Prostate gland (tissue), 2 donors: ENCODE data around the gene PPP2R5C. TPM values are rescaled to one million over a fixed set of nuclear protein-coding genes. Genes with fewer than 3 reads are reported as not detected.

Source experiments
- DNase-seq: peaks from one replicate; pipeline ENCODE4 v3.0.0-alpha.2; 2019; ENCODE audit warnings: low spot score
- H3K27ac ChIP-seq, 2 donors: fragments of 200-600 bp; sonication (generic); 2 replicates each; pipeline ENCODE4 v1.5.1; 2017 to 2019
- H3K27me3 ChIP-seq: fragments of 200-600 bp; sonication (generic); replicated peaks from 2 replicates; pipeline ENCODE4 v1.5.1; 2019; ENCODE audit not compliant: insufficient read depth
- H3K36me3 ChIP-seq, 2 donors: fragments of 200-600 bp; sonication (generic); 1 replicate in 1 of 2; 2 replicates in 1 of 2; pipeline versions ENCODE4 v1.5.1 to v1.8.1; 2017 to 2019
- H3K4me1 ChIP-seq: fragments of 200-600 bp; sonication (generic); replicated peaks from 2 replicates; pipeline ENCODE4 v1.5.1; 2019
- H3K4me3 ChIP-seq, 2 donors: fragments of 200-600 bp; sonication (generic); 2 replicates each; pipeline ENCODE4 v1.5.1; 2017 to 2019
- H3K9me3 ChIP-seq: fragments of 200-600 bp; sonication (generic); 2 replicates; pipeline ENCODE4 v1.5.1; 2017
- POLR2A ChIP-seq: fragments of 450-650 bp; IDR thresholded peaks from one replicate; pipeline ENCODE4 v1.6.1; 2016; ENCODE audit warnings: antibody characterized with exemption, mild to moderate bottlenecking
- POLR2AphosphoS5 ChIP-seq: sonication (generic); formaldehyde crosslinking; IDR thresholded peaks from one replicate; pipeline ENCODE4 v1.6.1; 2017; ENCODE audit warnings: antibody characterized with exemption
- WGBS: methylation state at CpG from one replicate; pipeline ENCODE4 v1.1.5; 2018; 5-methylcytosine and 5-hydroxymethylcytosine counted together
- intact Hi-C: fragments of 100-400 bp; cut with DNase I; formaldehyde crosslinking; loops from one replicate; pipeline ENCODE4 v1.14.2; 2022
- total RNA-seq, 2 donors: library from RNA; depleted of rRNA; stranded (reverse); fragments of >200 nt; gene quantifications; one replicate each; pipeline ENCODE4 v1.1.0, GENCODE V29; 2016
- TF ChIP-seq, protein P1 (sequence below), 4 experiments: fragments of 200-600 bp in 2 of 4; fragments of 450-650 bp in 2 of 4; sonication (generic) in 2 of 4; IDR thresholded peaks; 1 replicate in 3 of 4; 2 replicates in 1 of 4; pipeline ENCODE4 v1.5.1; 2016 to 2019; ENCODE audit warnings: antibody characterized with exemption in 4 of 4, mild to moderate bottlenecking in 2 of 4, moderate library complexity in 2 of 4

PPP2R5C gene
- total RNA-seq, 2 donors from 2014 or later = 67.8 to 96.2 TPM

DNA sequence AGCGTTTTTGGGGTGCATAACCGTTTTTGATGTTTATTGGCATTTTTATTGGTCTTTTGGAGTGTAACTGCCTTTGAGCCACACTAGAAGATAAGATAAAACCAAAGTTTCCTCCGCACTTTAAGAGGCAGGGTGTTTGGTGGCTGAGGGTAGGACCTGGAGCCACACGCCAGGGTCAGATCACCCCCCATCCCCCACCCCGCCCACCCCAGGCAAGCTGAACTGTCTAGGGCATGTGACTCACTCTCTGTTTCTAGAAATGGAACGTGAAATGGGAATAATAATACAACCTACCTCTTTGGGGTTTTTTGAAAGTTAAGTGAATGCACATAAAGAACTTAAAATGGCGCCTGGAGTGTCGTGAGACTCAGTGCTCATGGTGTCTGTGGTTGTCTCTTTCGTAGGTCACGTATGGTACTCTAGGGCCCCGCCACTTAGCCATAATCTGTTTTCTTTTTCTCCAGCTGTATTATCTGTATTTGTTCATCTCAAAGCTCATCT, 56.0 kb downstream of the PPP2R5C start:
- Histone ChIP-seq H3K4me1 (peaks cover 5% of the 10 kb centered on the region), H3K9me3 (no peaks in the 10 kb centered on the region), H3K27ac (no peak overlapping the region), H3K36me3 (no peaks in the 10 kb centered on the region), H3K4me3 (no peak overlapping the region), H3K27me3 (no peaks in the 10 kb centered on the region)
- TF ChIP-seq POLR2AphosphoS5 = no peak
- no peak for TF ChIP-seq POLR2A
- TF ChIP-seq, protein P1, sequence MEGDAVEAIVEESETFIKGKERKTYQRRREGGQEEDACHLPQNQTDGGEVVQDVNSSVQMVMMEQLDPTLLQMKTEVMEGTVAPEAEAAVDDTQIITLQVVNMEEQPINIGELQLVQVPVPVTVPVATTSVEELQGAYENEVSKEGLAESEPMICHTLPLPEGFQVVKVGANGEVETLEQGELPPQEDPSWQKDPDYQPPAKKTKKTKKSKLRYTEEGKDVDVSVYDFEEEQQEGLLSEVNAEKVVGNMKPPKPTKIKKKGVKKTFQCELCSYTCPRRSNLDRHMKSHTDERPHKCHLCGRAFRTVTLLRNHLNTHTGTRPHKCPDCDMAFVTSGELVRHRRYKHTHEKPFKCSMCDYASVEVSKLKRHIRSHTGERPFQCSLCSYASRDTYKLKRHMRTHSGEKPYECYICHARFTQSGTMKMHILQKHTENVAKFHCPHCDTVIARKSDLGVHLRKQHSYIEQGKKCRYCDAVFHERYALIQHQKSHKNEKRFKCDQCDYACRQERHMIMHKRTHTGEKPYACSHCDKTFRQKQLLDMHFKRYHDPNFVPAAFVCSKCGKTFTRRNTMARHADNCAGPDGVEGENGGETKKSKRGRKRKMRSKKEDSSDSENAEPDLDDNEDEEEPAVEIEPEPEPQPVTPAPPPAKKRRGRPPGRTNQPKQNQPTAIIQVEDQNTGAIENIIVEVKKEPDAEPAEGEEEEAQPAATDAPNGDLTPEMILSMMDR (IDR thresholded peaks at IDR 0.05) = no peak
- intact Hi-C loops = no loop called here
- no peak for DNase-seq
- WGBS = 75% methylated on average over 11 of the region's 11 CpGs

DNA sequence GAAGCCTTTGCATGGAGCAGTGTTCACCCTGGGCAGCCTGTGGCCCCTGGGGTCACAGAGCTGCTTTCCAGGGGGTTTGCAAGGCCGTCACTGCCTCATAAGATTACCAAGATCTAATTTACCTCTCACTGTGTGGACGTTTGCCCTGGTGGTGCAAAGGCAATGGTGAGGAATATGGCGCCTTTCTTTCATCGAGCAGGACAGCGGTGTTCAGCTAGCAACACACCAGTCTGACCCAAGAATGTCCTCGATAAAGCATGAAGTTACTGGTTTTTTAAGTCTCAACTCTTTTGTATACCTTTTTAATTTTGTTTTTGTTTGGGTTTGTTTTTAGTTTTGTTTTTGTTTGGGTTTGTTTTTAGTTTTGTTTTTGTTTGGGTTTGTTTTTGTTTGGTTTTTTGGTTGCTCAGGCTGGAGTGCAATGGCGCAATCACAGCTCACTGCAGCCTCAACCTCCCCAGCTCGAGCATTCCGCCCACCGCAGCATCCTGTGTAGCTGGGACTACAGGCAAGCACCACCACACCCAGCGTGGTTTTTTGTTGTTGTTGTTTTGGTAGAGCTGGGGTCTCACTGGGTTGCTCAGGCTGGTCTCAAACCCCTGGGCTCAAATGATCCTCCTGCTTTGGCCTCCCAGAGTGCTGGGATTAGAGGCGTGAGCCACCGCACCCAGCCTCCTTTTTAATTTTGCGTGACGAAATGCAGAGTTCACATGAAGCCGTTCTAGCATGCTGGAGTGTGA, 57.9 kb downstream of the PPP2R5C start:
- Histone ChIP-seq H3K27ac (peak overlapping the region in 1 of 2 donors; percentile 10), H3K4me1 (peaks cover 4% of the 10 kb centered on the region), H3K4me3 (no peak overlapping the region), H3K36me3 (no peaks in the 10 kb centered on the region), H3K27me3 (no peaks in the 10 kb centered on the region), H3K9me3 (no peaks in the 10 kb centered on the region)
- TF ChIP-seq, protein P1 (IDR thresholded peaks at IDR 0.05) = no peak
- TF ChIP-seq POLR2AphosphoS5 (no peak), POLR2A (no peak)
- no peak for DNase-seq
- intact Hi-C loops = no loop called here
- 88% methylated on average over 16 of the region's 16 CpGs for WGBS

DNA sequence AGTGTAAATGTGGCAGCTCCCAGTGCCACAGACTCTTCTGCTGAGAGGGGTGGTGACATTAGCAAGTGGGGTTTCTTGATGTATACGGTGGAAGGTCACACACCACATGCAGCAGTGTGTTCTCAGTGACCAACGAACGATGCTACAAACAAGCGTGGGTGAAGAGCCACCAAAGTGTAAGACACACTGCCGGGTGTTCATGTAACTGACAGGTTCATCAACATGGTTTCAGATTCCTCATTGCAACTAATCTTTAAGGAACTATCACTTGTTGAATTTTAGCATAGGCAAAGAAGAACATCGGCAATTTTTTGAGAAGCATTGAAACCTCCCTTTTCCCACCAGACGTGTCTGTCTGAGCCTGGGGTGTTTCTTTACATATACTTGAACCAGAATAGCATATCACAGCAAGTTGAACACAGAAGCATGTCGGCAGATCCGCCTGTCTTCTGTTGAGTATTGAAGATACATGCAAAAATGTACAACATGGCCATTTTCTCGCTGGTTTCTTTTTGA, 58.8 kb downstream of the PPP2R5C start:
- Histone ChIP-seq H3K36me3 (no peaks in the 10 kb centered on the region), H3K27me3 (no peaks in the 10 kb centered on the region), H3K27ac (no peak overlapping the region), H3K4me3 (no peak overlapping the region), H3K9me3 (no peaks in the 10 kb centered on the region), H3K4me1 (peaks cover 4% of the 10 kb centered on the region)
- WGBS = 80% methylated on average over 10 of the region's 10 CpGs
- no peak for DNase-seq
- intact Hi-C loops = loop anchor here (10.0 kb wide), 1 partner anchor 124 kb away; no protein-coding TSS in a partner anchor
- TF ChIP-seq POLR2A (no peak), POLR2AphosphoS5 (no peak)
- TF ChIP-seq, protein P1 (IDR thresholded peaks at IDR 0.05) = no peak

DNA sequence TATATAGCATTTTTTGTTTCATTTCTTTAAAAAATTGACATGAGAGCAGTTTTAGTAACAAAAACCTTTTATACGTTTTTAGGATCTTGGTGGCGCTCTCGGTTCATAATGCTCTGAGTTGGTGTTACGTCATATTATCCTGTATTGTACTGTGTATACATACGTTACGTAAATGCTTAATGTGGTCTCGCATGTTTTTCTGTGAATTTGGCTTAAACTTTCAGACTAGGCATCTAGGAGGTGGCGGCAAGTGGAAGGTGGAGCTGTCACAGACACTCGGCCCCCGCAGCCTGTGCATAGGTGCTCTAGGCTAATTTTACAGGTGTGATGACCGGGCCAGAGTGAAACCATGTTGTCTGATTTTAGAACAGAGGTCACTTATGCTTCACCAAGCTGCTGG, 60.0 kb downstream of the PPP2R5C start:
- 95% methylated on average over 11 of the region's 11 CpGs for WGBS
- Histone ChIP-seq H3K27me3 (no peaks in the 10 kb centered on the region), H3K36me3 (no peaks in the 10 kb centered on the region), H3K27ac (no peak overlapping the region), H3K4me1 (peaks cover 4% of the 10 kb centered on the region), H3K9me3 (no peaks in the 10 kb centered on the region), H3K4me3 (no peak overlapping the region)
- TF ChIP-seq POLR2A (no peak), POLR2AphosphoS5 (no peak)
- TF ChIP-seq, protein P1 (IDR thresholded peaks at IDR 0.05) = no peak
- no peak for DNase-seq
- intact Hi-C loops = loop anchor here (10.0 kb wide), 1 partner anchor 123 kb away; no protein-coding TSS in a partner anchor
